SK-N-SH (cell line): ENCODE results near the gene SNCA. TPM values are rescaled to one million over a fixed set of nuclear protein-coding genes. Genes with fewer than 3 reads are reported as not detected.

Experiments
- CTCF ChIA-PET: fragments of 300-600, 350-600 bp; formaldehyde crosslinking; extraction: SDS; loops from one replicate; lab custom pipeline; 2021; lab: Yijun Ruan, JAX
- POLR2A ChIA-PET: fragments of 350-600 bp; sonication (Branson Sonifier 250); formaldehyde crosslinking; extraction: SDS; loops from one replicate; lab custom pipeline; 2020; ENCODE audit warnings: antibody characterized with exemption, inconsistent platforms; lab: Yijun Ruan, JAX
- DNase-seq: peaks from one replicate; pipeline ENCODE4 v3.0.0; 2012
- H2AFZ ChIP-seq: fragments of 200-600 bp; sonication (generic); 2 replicates; pipeline ENCODE4 v1.8.1; 2016; ENCODE audit warnings: antibody characterized with exemption, mild to moderate bottlenecking, low read depth
- H3F3A ChIP-seq: fragments of 200-600 bp; sonication (generic); replicated peaks from 2 replicates; pipeline ENCODE3; 2016; ENCODE audit warnings: antibody characterized with exemption, mild to moderate bottlenecking; ENCODE audit not compliant: insufficient read depth
- H3K27ac ChIP-seq, 2 experiments: fragments of 200-500 bp in 1 of 2; fragments of 200-600 bp in 1 of 2; sonication (Bioruptor generic) in 1 of 2; sonication (generic), shearing (Covaris generic) in 1 of 2; 2 replicates each; pipeline versions ENCODE4 v1.5.1 to v1.6.1; 2014 to 2016; ENCODE audit warnings: low read depth in 2 of 2, inconsistent platforms in 1 of 2, low read length in 1 of 2, mild to moderate bottlenecking in 1 of 2, mixed read lengths in 1 of 2
- H3K27me3 ChIP-seq: fragments of 200-600 bp; sonication (generic), shearing (Covaris generic); 2 replicates; pipeline ENCODE4 v1.6.1; 2016; ENCODE audit warnings: mixed run types; ENCODE audit not compliant: insufficient read depth
- H3K36me3 ChIP-seq, 2 experiments: fragments of 200-500 bp in 1 of 2; fragments of 200-600 bp in 1 of 2; sonication (Bioruptor generic) in 1 of 2; sonication (generic) in 1 of 2; replicated peaks in 1 of 2; 2 replicates each; pipeline versions ENCODE3 to v1.5.1; 2014 to 2016; ENCODE audit warnings: low read length in 1 of 2, mild to moderate bottlenecking in 1 of 2; ENCODE audit not compliant: insufficient read depth in 2 of 2, control insufficient read depth in 1 of 2
- H3K4me1 ChIP-seq, 2 experiments: fragments of 200-500 bp in 1 of 2; fragments of 200-600 bp in 1 of 2; sonication (Bioruptor generic) in 1 of 2; sonication (generic), shearing (Covaris generic) in 1 of 2; 2 replicates each; pipeline versions ENCODE4 v1.5.1 to v1.6.1; 2014 to 2016; ENCODE audit warnings: low read depth in 1 of 2, low read length in 1 of 2, mixed run types in 1 of 2; ENCODE audit not compliant: insufficient read depth in 2 of 2, control insufficient read depth in 1 of 2
- H3K4me2 ChIP-seq: fragments of 200-600 bp; sonication (generic), shearing (Covaris generic); 2 replicates; pipeline ENCODE4 v1.6.1; 2017; ENCODE audit warnings: mixed run types
- H3K4me3 ChIP-seq, 2 experiments: fragments of 200-500 bp in 1 of 2; fragments of 200-600 bp in 1 of 2; sonication (Bioruptor generic) in 1 of 2; sonication (generic), shearing (Covaris generic) in 1 of 2; 2 replicates each; pipeline versions ENCODE4 v1.5.1 to v1.8.1; 2014 to 2016; ENCODE audit warnings: low read depth in 2 of 2, inconsistent platforms in 1 of 2, low read length in 1 of 2, mild to moderate bottlenecking in 1 of 2, mixed read lengths in 1 of 2, moderate library complexity in 1 of 2
- H3K79me2 ChIP-seq: fragments of 200-600 bp; sonication (generic); 2 replicates; pipeline ENCODE4 v1.8.1; 2017; ENCODE audit warnings: mild to moderate bottlenecking; ENCODE audit not compliant: insufficient read depth
- H3K9ac ChIP-seq: fragments of 200-600 bp; sonication (generic); 2 replicates; pipeline ENCODE4 v1.6.1; 2017; ENCODE audit warnings: mixed run types
- H3K9me2 ChIP-seq: fragments of 200-600 bp; sonication (generic); 2 replicates; pipeline ENCODE4 v1.6.1; 2017; ENCODE audit warnings: mixed run types
- H3K9me3 ChIP-seq: fragments of 200-600 bp; sonication (generic); 2 replicates; pipeline ENCODE4 v1.6.1; 2017; ENCODE audit warnings: mixed run types, mild to moderate bottlenecking, moderate library complexity
- H4K20me1 ChIP-seq: fragments of 200-600 bp; sonication (generic); 2 replicates; pipeline ENCODE4 v1.6.1; 2017; ENCODE audit warnings: mild to moderate bottlenecking, mixed run types; ENCODE audit not compliant: insufficient read depth
- MAX ChIP-seq: IDR thresholded peaks from 2 replicates; pipeline ENCODE4 v1.4.0; 2012; ENCODE audit warnings: low read depth
- NRF1 ChIP-seq: IDR thresholded peaks from 2 replicates; pipeline ENCODE4 v1.6.1; 2012; ENCODE audit warnings: low read depth, mild to moderate bottlenecking, low read length
- PBX3 ChIP-seq: IDR thresholded peaks from 2 replicates; pipeline ENCODE4; 2012
- RAD21 ChIP-seq: IDR thresholded peaks from 2 replicates; pipeline ENCODE4 v1.6.1; 2012; ENCODE audit warnings: mild to moderate bottlenecking, low read length
- RCOR1 ChIP-seq: fragments of 150-350 bp; IDR thresholded peaks from 2 replicates; pipeline ENCODE4 v1.6.1; 2017; ENCODE audit warnings: antibody characterized with exemption, low read length
- REST ChIP-seq: IDR thresholded peaks from 2 replicates; pipeline ENCODE4 v1.6.1; 2012; ENCODE audit warnings: mild to moderate bottlenecking, low read depth, low read length, moderate library complexity
- YY1 ChIP-seq: IDR thresholded peaks from 2 replicates; pipeline ENCODE4 v1.4.0; 2012; ENCODE audit warnings: low read depth, mild to moderate bottlenecking
- WGBS: methylation state at CpG from one replicate; pipeline ENCODE4 v1.1.6; 2017; ENCODE audit warnings: low lambda C conversion rate; 5-methylcytosine and 5-hydroxymethylcytosine counted together
- polyA plus RNA-seq, 3 experiments: library from polyadenylated mRNA; depleted of rRNA; stranded (reverse); fragments of >200 nt; gene quantifications; 2 replicates each; pipeline ENCODE4 v1.2.3, GENCODE V29; 2012

The SNCA gene
- polyA plus RNA-seq, 1 of the 3 experiments (the other 2 are of a cell fraction), result 12.9 TPM

- H3K36me3 ChIP-seq, result no peaks in the 10 kb centered on the region
- no peaks in the 10 kb centered on the region for H3K9me3 ChIP-seq
- no peaks in the 10 kb centered on the region for H3K79me2 ChIP-seq
- H3K9me2 ChIP-seq, result no peaks in the 10 kb centered on the region
- H3K4me1 ChIP-seq, result no peaks in the 10 kb centered on the region; a peak in 1 of 4 replicates
- H4K20me1 ChIP-seq, result no peaks in the 10 kb centered on the region
- no peak overlapping the region for H2AFZ ChIP-seq
- H3K9ac ChIP-seq, result no peak overlapping the region
- no peak overlapping the region for H3K4me3 ChIP-seq
- H3K27me3 ChIP-seq, result no peaks in the 10 kb centered on the region
- POLR2A ChIA-PET, result no interaction called here
- H3K4me2 ChIP-seq, result no peak overlapping the region
- CTCF ChIA-PET, result no interaction called here
- WGBS, result 86% methylated on average over 3 of the region's 3 CpGs
- TF ChIP-seq NRF1, result no peak
- TF ChIP-seq YY1, result no peak
- TF ChIP-seq MAX, result no peak
- TF ChIP-seq, all 33 proteins: peak for 0
- no peak for DNase-seq
- Histone ChIP-seq H3K27ac (no peak overlapping the region), H3F3A (peaks cover 5% of the 10 kb centered on the region)
Measured at GRCh38 chr4:89769856-89770255, 67.1 kb downstream of the SNCA start.

- no peak overlapping the region for H2AFZ ChIP-seq
- no peak for TF ChIP-seq NRF1
- TF ChIP-seq RAD21, result no peak
- no peak for TF ChIP-seq PBX3
- no peak for TF ChIP-seq RCOR1
- no peak for TF ChIP-seq REST
- TF ChIP-seq, all 33 proteins: peak for 0
- H3K9me2 ChIP-seq, result no peaks in the 10 kb centered on the region
- POLR2A ChIA-PET, result no interaction called here
- no peaks in the 10 kb centered on the region for H3K9me3 ChIP-seq
- no peaks in the 10 kb centered on the region for H3K79me2 ChIP-seq
- H3K27me3 ChIP-seq, result no peaks in the 10 kb centered on the region
- H3K36me3 ChIP-seq, result no peaks in the 10 kb centered on the region
- H3K27ac ChIP-seq, result no peak overlapping the region
- no peak for DNase-seq
- H3K9ac ChIP-seq, result no peak overlapping the region
- no peaks in the 10 kb centered on the region; a peak in 1 of 4 replicates for H3K4me1 ChIP-seq
- CTCF ChIA-PET, result interaction anchor here (1.1 kb wide), 1 partner anchor 14 kb away, joined by 3 read pairs; no protein-coding TSS in a partner anchor
- H3K4me3 ChIP-seq, result no peak overlapping the region
- H3K4me2 ChIP-seq, result no peak overlapping the region
- peaks cover 5% of the 10 kb centered on the region for H3F3A ChIP-seq
- H4K20me1 ChIP-seq, result no peaks in the 10 kb centered on the region
Measured at GRCh38 chr4:89767924-89768323, 69.0 kb downstream of the SNCA start.
